Nephron (organoid): ENCODE measurements around the gene PCBP3.

ENCODE experiments used
- H3K27ac Mint-ChIP-seq, 3 experiments: 2 replicates each; pipeline ENCODE4 v1.8.0; 2020; ENCODE audit warnings: mixed read lengths in 3 of 3, mild to moderate bottlenecking in 2 of 3, moderate library complexity in 1 of 3
- H3K27me3 Mint-ChIP-seq: 2 replicates; pipeline ENCODE4 v1.8.0; 2021; ENCODE audit warnings: low read depth, mild to moderate bottlenecking, moderate library complexity, mixed read lengths
- H3K36me3 Mint-ChIP-seq: 2 replicates; pipeline ENCODE4 v1.8.0; 2020; ENCODE audit warnings: low read depth, mixed read lengths
- H3K4me1 Mint-ChIP-seq: 2 replicates; pipeline ENCODE4 v1.8.0; 2020; ENCODE audit warnings: mixed read lengths
- H3K4me3 Mint-ChIP-seq, 3 experiments: 2 replicates each; pipeline ENCODE4 v1.8.0; 2020; ENCODE audit warnings: mild to moderate bottlenecking in 3 of 3, mixed read lengths in 3 of 3, moderate library complexity in 2 of 3
- H3K9me3 Mint-ChIP-seq: 2 replicates; pipeline ENCODE4 v1.8.0; 2020; ENCODE audit warnings: mixed read lengths
- TF ChIP-seq, protein P1 (sequence below), 3 experiments: fragments of 200-600 bp; sonication (generic); IDR thresholded peaks; one replicate each; pipeline ENCODE4 v1.5.0; 2021; ENCODE audit warnings: antibody characterized with exemption in 3 of 3; ENCODE audit not compliant: unreplicated experiment in 3 of 3

The PCBP3 gene

DNA sequence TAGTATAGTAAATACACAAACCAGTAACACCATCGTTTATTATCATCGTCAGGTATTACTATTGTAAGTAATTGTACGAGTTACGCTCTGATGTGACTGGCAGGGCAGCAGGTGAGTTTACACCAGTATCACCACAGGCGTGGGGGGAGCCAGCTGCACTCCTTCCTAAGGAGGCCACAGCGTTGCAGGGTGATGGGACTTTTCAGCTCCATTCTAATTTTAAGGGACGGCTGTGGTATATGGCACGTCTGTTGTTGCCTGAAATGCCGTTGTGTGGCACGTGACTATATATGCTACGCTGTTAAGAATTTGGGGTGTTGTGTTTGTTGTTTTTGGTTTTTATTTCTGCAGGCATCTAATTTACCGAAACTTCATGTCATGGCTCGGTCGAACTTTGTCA, 173.3 kb downstream of the PCBP3 start:
- Mint-ChIP-seq H3K27me3 (peaks cover 17% of the 10 kb centered on the region), H3K9me3 (peaks cover 5% of the 10 kb centered on the region), H3K27ac (peak overlapping the region in 2 of 3 experiments; percentile 16 to 36)

DNA sequence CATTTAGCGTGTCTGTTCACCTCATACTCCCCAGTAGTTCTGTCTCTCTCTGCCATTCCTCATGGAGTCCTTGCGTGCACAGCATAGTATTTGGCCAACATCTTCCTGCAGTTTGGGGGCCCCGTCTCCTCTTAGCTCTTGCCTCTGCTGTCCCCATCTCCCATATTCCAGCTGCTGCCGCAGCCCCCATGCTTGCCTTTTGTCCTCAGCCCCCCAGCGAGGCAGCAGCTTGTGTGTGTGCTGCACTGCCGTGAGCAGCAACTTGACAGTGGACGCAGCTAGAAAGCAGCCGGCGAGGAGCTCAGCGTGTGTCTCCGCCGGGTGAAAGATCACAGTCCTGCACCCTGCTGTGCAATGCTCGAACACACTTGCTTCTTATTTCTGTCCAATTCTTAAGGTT, 173.8 kb downstream of the PCBP3 start:
- Mint-ChIP-seq H3K36me3 (no peaks in the 10 kb centered on the region), H3K9me3 (peaks cover 5% of the 10 kb centered on the region), H3K4me3 (peak overlapping the region in 1 of 3 experiments; percentile 22), H3K27ac (peak overlapping the region in 2 of 3 experiments; percentile 16 to 36), H3K4me1 (peaks cover 45% of the 10 kb centered on the region), H3K27me3 (peaks cover 19% of the 10 kb centered on the region)
- TF ChIP-seq, protein P1, sequence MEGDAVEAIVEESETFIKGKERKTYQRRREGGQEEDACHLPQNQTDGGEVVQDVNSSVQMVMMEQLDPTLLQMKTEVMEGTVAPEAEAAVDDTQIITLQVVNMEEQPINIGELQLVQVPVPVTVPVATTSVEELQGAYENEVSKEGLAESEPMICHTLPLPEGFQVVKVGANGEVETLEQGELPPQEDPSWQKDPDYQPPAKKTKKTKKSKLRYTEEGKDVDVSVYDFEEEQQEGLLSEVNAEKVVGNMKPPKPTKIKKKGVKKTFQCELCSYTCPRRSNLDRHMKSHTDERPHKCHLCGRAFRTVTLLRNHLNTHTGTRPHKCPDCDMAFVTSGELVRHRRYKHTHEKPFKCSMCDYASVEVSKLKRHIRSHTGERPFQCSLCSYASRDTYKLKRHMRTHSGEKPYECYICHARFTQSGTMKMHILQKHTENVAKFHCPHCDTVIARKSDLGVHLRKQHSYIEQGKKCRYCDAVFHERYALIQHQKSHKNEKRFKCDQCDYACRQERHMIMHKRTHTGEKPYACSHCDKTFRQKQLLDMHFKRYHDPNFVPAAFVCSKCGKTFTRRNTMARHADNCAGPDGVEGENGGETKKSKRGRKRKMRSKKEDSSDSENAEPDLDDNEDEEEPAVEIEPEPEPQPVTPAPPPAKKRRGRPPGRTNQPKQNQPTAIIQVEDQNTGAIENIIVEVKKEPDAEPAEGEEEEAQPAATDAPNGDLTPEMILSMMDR (IDR thresholded peaks at IDR 0.05; ENCODE audit: unreplicated experiment in 3 of 3) = no peak

More for the DNA sequence above, 173.3 kb downstream of the PCBP3 start:
- TF ChIP-seq, protein P1 (IDR thresholded peaks at IDR 0.05; ENCODE audit: unreplicated experiment in 3 of 3) = no peak
- no peaks in the 10 kb centered on the region for H3K36me3 Mint-ChIP-seq
- peaks cover 39% of the 10 kb centered on the region for H3K4me1 Mint-ChIP-seq
- no peak overlapping the region for H3K4me3 Mint-ChIP-seq

DNA sequence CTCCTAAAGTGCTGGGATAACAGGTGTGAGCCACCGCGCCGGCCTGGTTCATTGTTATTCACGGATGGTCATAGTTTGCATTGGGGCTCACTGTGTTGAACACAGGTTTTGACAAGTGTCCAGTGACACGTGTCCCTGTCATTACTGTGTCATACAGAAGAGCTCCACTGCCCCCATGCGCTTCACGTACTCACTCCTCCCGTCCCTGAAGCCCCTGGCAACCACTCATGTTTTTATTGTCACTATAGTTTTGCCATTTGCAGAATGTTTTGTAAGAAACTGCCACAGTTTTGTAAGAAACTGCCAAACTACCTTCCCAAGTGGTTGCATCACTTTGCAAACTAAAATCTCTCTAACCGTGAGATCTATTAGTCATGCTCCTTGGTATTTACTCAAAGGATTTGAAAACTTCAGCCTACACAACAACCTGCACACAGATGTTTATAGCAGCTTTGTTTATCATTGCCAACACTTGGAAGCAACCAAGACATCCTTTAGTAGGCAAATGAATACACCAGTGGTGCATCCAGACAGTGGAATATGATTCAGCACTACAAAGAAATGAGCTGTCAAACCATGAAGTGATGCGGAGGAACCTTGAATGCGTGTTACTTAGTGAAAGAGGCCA, 174.9 kb downstream of the PCBP3 start:
- no peaks in the 10 kb centered on the region for H3K36me3 Mint-ChIP-seq
- H3K27me3 Mint-ChIP-seq = peaks cover 18% of the 10 kb centered on the region
- peaks cover 46% of the 10 kb centered on the region for H3K4me1 Mint-ChIP-seq
- TF ChIP-seq, protein P1 (IDR thresholded peaks at IDR 0.05; ENCODE audit: unreplicated experiment in 3 of 3) = no peak
- no peaks in the 10 kb centered on the region for H3K9me3 Mint-ChIP-seq
- no peak overlapping the region for H3K4me3 Mint-ChIP-seq
- peak overlapping the region in 2 of 3 experiments; percentile 66 to 82 for H3K27ac Mint-ChIP-seq

DNA sequence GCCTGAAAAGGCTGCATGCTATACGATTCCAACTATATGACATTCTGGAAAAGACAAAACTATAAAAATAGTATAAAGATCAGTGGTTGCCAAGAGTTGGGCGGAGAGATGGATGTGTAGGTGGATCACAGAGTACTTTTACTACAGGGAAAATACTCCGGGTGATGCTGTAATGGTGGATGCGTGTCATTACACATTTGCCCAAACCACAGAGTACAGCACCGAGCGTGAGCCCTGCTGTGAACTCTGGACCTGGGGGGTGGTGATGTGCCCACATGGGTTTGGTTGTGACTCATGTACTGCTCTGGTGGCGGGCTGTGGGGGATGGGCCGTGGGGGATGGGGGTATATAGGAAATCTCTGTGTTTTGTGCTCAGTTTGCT, 175.4 kb downstream of the PCBP3 start:
- Mint-ChIP-seq H3K36me3 (no peaks in the 10 kb centered on the region), H3K4me3 (no peak overlapping the region), H3K27me3 (peaks cover 17% of the 10 kb centered on the region), H3K4me1 (peaks cover 46% of the 10 kb centered on the region), H3K27ac (peak overlapping the region in 2 of 3 experiments; percentile 66 to 82), H3K9me3 (no peaks in the 10 kb centered on the region)
- TF ChIP-seq, protein P1 (IDR thresholded peaks at IDR 0.05; ENCODE audit: unreplicated experiment in 3 of 3) = no peak

DNA sequence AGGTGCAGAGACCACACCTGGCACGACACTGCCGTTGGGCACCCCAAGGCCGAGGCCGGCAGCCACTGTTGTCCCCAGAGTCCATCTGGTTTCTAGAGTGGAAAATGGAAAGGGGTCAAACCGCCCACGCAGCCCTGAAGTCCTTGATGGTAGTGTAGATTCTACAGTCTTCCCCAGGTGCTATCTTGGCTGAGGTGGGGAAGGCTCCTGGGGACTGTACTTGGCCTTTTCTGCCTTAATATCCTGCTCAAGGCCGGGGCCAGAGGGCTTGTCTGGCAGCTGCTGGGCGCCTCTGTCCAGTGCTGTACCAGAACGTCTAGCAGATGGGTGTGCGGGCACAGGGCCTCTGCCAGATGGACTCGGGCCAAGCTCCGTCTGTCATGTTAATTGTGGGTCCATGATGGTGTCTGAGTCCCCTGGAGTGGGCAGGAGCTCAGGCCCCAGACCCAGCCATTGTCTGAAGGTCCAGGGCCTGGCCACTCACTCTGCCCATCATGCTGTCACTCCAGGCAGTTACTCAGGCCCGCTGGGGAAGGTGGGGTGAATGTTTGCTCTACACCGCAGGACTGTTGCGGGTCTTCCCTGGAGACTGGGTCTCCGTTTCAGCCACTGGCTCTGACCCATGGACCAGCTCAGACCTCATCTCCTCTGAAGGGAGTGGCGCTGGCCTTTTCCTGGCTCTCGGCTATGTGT, 176.1 kb downstream of the PCBP3 start:
- Mint-ChIP-seq H3K36me3 (no peaks in the 10 kb centered on the region), H3K4me1 (peaks cover 53% of the 10 kb centered on the region), H3K27me3 (peaks cover 21% of the 10 kb centered on the region), H3K9me3 (no peaks in the 10 kb centered on the region), H3K4me3 (no peak overlapping the region), H3K27ac (peak overlapping the region in 1 of 3 experiments; percentile 66)
- TF ChIP-seq, protein P1 (IDR thresholded peaks at IDR 0.05; ENCODE audit: unreplicated experiment in 3 of 3) = no peak
